Lung (tissue), 12 donors: ENCODE results near the gene C1QL4. TPM values are rescaled to one million over a fixed set of nuclear protein-coding genes. Genes with fewer than 3 reads are reported as not detected.

Source experiments
- ATAC-seq: fragments of 200-7000 bp; cut with Tn5 transposase; one replicate; pipeline ENCODE4 v1.9.1; 2020; ENCODE audit warnings: moderate number of reproducible peaks; ENCODE audit not compliant: insufficient read depth, low FRiP score
- DNase-seq, 3 donors: peaks; one replicate each; pipeline ENCODE4 v3.0.0-alpha.2; 2013 to 2017
- H3K27ac ChIP-seq, 2 donors: one replicate each; pipeline ENCODE4 v1.5.1; 2013; ENCODE audit warnings: mild to moderate bottlenecking in 2 of 2, moderate library complexity in 2 of 2, control low read depth in 1 of 2, inconsistent platforms in 1 of 2, low read depth in 1 of 2, low read length in 1 of 2
- H3K27me3 ChIP-seq, 3 donors: one replicate each; pipeline ENCODE4 v1.5.1; 2013; ENCODE audit warnings: low read length in 2 of 3; ENCODE audit not compliant: control insufficient read depth in 3 of 3, insufficient read depth in 3 of 3
- H3K36me3 ChIP-seq, 4 donors: one replicate each; pipeline ENCODE4 v1.5.1; 2013; ENCODE audit warnings: low read length in 4 of 4, mild to moderate bottlenecking in 1 of 4, moderate library complexity in 1 of 4; ENCODE audit not compliant: control insufficient read depth in 4 of 4, insufficient read depth in 4 of 4
- H3K4me1 ChIP-seq, 5 donors: one replicate each; pipeline ENCODE4 v1.5.1; 2013; ENCODE audit warnings: low read length in 5 of 5, mild to moderate bottlenecking in 2 of 5, moderate library complexity in 1 of 5; ENCODE audit not compliant: control insufficient read depth in 5 of 5, insufficient read depth in 5 of 5
- H3K4me3 ChIP-seq: one replicate; pipeline ENCODE4 v1.5.1; 2013; ENCODE audit warnings: mild to moderate bottlenecking, control low read depth, moderate library complexity
- H3K9ac ChIP-seq, 2 donors: one replicate each; pipeline ENCODE4 v1.5.1; 2013; ENCODE audit warnings: low read length in 2 of 2, control low read depth in 1 of 2; ENCODE audit not compliant: insufficient read depth in 1 of 2
- H3K9me3 ChIP-seq, 4 donors: one replicate each; pipeline ENCODE4 v1.5.1; 2013; ENCODE audit warnings: low read length in 3 of 4, mild to moderate bottlenecking in 1 of 4, moderate library complexity in 1 of 4; ENCODE audit not compliant: control insufficient read depth in 4 of 4, insufficient read depth in 3 of 4
- WGBS, 2 donors: extraction: QIAGEN DNeasy Blood & Tissue Kit; methylation state at CpG; one replicate each; pipeline ENCODE4 v1.1.7; 2013; 5-methylcytosine and 5-hydroxymethylcytosine counted together
- polyA plus RNA-seq, 2 donors: library from polyadenylated mRNA; stranded (reverse); fragments of 200-250 nt; gene quantifications; one replicate each; pipeline ENCODE4 v1.2.1, GENCODE V29; 2013
- total RNA-seq, 2 donors: library from RNA; depleted of rRNA in 1 of 2; stranded (reverse); fragments of >200 nt in 1 of 2; gene quantifications; one replicate each; pipeline ENCODE4 v1.2.1, GENCODE V29; 2014 to 2021
- TF ChIP-seq, protein P1 (sequence below): IDR thresholded peaks from 2 replicates; pipeline ENCODE4 v1.5.1; 2012; ENCODE audit warnings: mild to moderate bottlenecking; ENCODE audit errors: control extremely low read depth, extremely low read depth
- donor health status: control.
- donor health status: control.
- donor health status: Bipolar disorder and iron deficiency.
- donor health status: healthy.
- donor health status: DM: yes; HTN: yes; CAD: no.

The C1QL4 gene
- total and polyA plus RNA-seq, 4 donors: 0.06 TPM; not detected in 3

DNA sequence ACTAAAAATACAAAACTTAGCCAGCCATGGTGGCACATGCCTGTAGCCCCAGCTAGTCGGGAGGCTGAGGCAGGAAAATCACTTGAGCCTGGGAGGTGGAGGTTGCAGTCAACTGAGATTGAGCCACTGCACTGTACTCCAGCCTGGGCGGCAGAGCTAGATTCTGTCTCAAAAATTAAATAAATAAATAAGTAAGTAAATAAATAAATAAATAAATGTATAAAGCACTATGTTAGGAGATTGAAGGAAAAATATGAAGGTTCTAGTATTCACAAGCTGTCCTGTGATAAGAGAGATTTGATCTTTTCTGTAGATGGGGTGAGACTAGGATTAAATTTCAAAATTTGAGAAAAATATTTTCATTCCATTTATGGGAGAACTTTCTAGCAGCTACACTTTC, 15.4 kb upstream of the C1QL4 start:
- H3K36me3 ChIP-seq: no peaks in the 10 kb centered on the region
- no peaks in the 10 kb centered on the region for H3K9me3 ChIP-seq
- TF ChIP-seq, protein P1, sequence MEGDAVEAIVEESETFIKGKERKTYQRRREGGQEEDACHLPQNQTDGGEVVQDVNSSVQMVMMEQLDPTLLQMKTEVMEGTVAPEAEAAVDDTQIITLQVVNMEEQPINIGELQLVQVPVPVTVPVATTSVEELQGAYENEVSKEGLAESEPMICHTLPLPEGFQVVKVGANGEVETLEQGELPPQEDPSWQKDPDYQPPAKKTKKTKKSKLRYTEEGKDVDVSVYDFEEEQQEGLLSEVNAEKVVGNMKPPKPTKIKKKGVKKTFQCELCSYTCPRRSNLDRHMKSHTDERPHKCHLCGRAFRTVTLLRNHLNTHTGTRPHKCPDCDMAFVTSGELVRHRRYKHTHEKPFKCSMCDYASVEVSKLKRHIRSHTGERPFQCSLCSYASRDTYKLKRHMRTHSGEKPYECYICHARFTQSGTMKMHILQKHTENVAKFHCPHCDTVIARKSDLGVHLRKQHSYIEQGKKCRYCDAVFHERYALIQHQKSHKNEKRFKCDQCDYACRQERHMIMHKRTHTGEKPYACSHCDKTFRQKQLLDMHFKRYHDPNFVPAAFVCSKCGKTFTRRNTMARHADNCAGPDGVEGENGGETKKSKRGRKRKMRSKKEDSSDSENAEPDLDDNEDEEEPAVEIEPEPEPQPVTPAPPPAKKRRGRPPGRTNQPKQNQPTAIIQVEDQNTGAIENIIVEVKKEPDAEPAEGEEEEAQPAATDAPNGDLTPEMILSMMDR: no peak
- ATAC-seq (no peak), DNase-seq (no peak)
- H3K9ac ChIP-seq: no peak overlapping the region
- H3K4me1 ChIP-seq: peaks cover 0 to 21% (median 2%) of the 10 kb centered on the region in 5 donors
- H3K27me3 ChIP-seq: peaks cover 0 to 5% (median 5%) of the 10 kb centered on the region in 3 donors
- no peak overlapping the region for H3K27ac ChIP-seq
- no peak overlapping the region for H3K4me3 ChIP-seq
- WGBS, 2 donors: 69 to 87% methylated on average over 2 of the region's 2 CpGs

GRCh38 chr12:49349266-49349665, 12.3 kb upstream of the C1QL4 start:
- no peak for ATAC-seq

DNA sequence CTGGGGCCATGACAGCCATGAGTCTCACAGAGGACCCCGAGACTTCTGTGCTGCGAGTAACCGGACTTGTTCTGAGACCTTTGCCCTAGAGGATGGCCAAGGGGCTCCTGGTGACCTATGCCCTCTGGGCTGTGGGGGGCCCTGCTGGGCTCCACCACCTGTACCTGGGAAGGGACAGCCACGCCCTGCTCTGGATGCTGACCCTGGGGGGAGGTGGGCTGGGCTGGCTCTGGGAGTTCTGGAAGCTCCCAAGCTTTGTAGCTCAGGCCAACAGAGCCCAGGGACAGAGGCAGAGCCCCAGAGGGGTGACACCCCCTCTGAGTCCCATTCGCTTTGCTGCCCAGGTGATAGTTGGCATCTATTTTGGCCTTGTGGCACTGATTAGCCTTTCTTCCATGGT, 11.8 kb upstream of the C1QL4 start:
- peaks cover 3 to 32% (median 27%) of the 10 kb centered on the region in 3 donors for H3K27me3 ChIP-seq
- H3K36me3 ChIP-seq: no peaks in the 10 kb centered on the region
- no peak for DNase-seq
- WGBS, 2 donors: 97 to 98% methylated on average over 5 of the region's 5 CpGs
- no peak for ATAC-seq
- no peak overlapping the region for H3K27ac ChIP-seq
- H3K4me1 ChIP-seq: peaks cover 4 to 42% (median 12%) of the 10 kb centered on the region in 5 donors
- H3K9ac ChIP-seq: no peak overlapping the region
- no peaks in the 10 kb centered on the region for H3K9me3 ChIP-seq
- TF ChIP-seq, protein P1: no peak
- H3K4me3 ChIP-seq: no peak overlapping the region

More at GRCh38 chr12:49349266-49349665, 12.3 kb upstream of the C1QL4 start:
- Histone ChIP-seq H3K27me3 (peaks cover 3 to 28% (median 22%) of the 10 kb centered on the region in 3 donors), H3K9me3 (no peaks in the 10 kb centered on the region), H3K4me1 (peaks cover 4 to 40% (median 12%) of the 10 kb centered on the region in 5 donors), H3K27ac (no peak overlapping the region), H3K36me3 (no peaks in the 10 kb centered on the region), H3K4me3 (no peak overlapping the region), H3K9ac (no peak overlapping the region)
- TF ChIP-seq, protein P1: no peak
- DNase-seq: no peak
- WGBS, 2 donors: 97 to 98% methylated on average over 11 of the region's 11 CpGs
